ENCODE measurements around the gene CORO6. TPM values are rescaled to one million over a fixed set of nuclear protein-coding genes. Genes with fewer than 3 reads are reported as not detected.

Gene CORO6
- total and polyA plus RNA-seq, 7 experiments from 2014 or later, result 0.15 to 3.1 (median 1.5) TPM

GRCh38 chr17:29571883-29572681 is 50.6 kb downstream of the CORO6 start:
- H3K4me3 ChIP-seq (ENCODE audit: low read length), result no peak overlapping the region
- no peak overlapping the region for H3K4me3 Mint-ChIP-seq

GRCh38 chr17:29571486-29571882 is 51.2 kb downstream of the CORO6 start:
- Mint-ChIP-seq H3K27ac (peak overlapping the region in 1 of 9 donors; percentile 59), H3K27me3 (no peaks in the 10 kb centered on the region), H3K4me1 (peaks cover 17 to 21% (median 17%) of the 10 kb centered on the region in 7 donors), H3K9me3 (peaks cover 0 to 3% (median 0%) of the 10 kb centered on the region in 11 donors), H3K4me3 (no peak overlapping the region), H3K36me3 (peaks cover 0 to 8% (median 0%) of the 10 kb centered on the region in 5 donors)
- ATAC-seq (no peak), DNase-seq (no peak)
- Histone ChIP-seq H3K36me3 (ENCODE audit: control insufficient read depth in 2 of 3, insufficient read depth in 3 of 3, low read length in 3 of 3) (peaks cover 0 to 39% (median 4%) of the 10 kb centered on the region in 3 experiments), H3K9me3 (ENCODE audit: control insufficient read depth in 2 of 3, low read length in 3 of 3) (no peaks in the 10 kb centered on the region), H3K27me3 (ENCODE audit: control insufficient read depth in 2 of 2, insufficient read depth in 2 of 2, low read length in 2 of 2) (no peaks in the 10 kb centered on the region), H3K27ac (ENCODE audit: low read depth, low read length) (no peak overlapping the region), H3K4me3 (ENCODE audit: low read length) (no peak overlapping the region), H3K4me1 (ENCODE audit: control insufficient read depth in 2 of 2, insufficient read depth in 2 of 2, low read length in 2 of 2) (peaks cover 3 to 7% of the 10 kb centered on the region in 2 donors)
- ChIA-PET CTCF (interaction anchor here (0.6 to 2.9 kb wide), 3 partner anchors 8 to 19 kb away, joined by 3 to 12 read pairs (median 6); no protein-coding TSS in a partner anchor), POLR2A (interaction anchor here (6.0 kb wide), 1 partner anchor 44 kb away, joined by 59 read pairs; no protein-coding TSS in a partner anchor)
- intact Hi-C loops (cut with micrococcal nuclease), result no loop called here

More at GRCh38 chr17:29571883-29572681, 50.6 kb downstream of the CORO6 start:
- Histone ChIP-seq H3K36me3 (ENCODE audit: control insufficient read depth in 2 of 3, insufficient read depth in 3 of 3, low read length in 3 of 3) (peaks cover 0 to 45% (median 4%) of the 10 kb centered on the region in 3 experiments), H3K9me3 (ENCODE audit: control insufficient read depth in 2 of 3, low read length in 3 of 3) (no peaks in the 10 kb centered on the region), H3K27ac (ENCODE audit: low read depth, low read length) (no peak overlapping the region), H3K4me1 (ENCODE audit: control insufficient read depth in 2 of 2, insufficient read depth in 2 of 2, low read length in 2 of 2) (peaks cover 3 to 7% of the 10 kb centered on the region in 2 donors), H3K27me3 (ENCODE audit: control insufficient read depth in 2 of 2, insufficient read depth in 2 of 2, low read length in 2 of 2) (no peaks in the 10 kb centered on the region)
- DNase-seq (peak in 1 of 9 donors; percentile 19), ATAC-seq (no peak)
- Mint-ChIP-seq H3K9me3 (peaks cover 0 to 3% (median 0%) of the 10 kb centered on the region in 11 donors), H3K27ac (no peak overlapping the region), H3K4me1 (peaks cover 17 to 21% (median 17%) of the 10 kb centered on the region in 7 donors), H3K27me3 (no peaks in the 10 kb centered on the region), H3K36me3 (peaks cover 0 to 8% (median 0%) of the 10 kb centered on the region in 5 donors)
- ChIA-PET CTCF (interaction anchor here (0.8 to 1.7 kb wide), 2 partner anchors 188 to 203 kb away, joined by 3 to 9 read pairs; no protein-coding TSS in a partner anchor), POLR2A (interaction anchor here (0.6 to 1.2 kb wide), 3 partner anchors 10 to 359 kb away, joined by 3 to 5 read pairs (median 3); no protein-coding TSS in a partner anchor)
- intact Hi-C loops (cut with micrococcal nuclease), result no loop called here

- Mint-ChIP-seq H3K36me3 (peaks cover 0 to 8% (median 0%) of the 10 kb centered on the region in 5 donors), H3K27me3 (no peaks in the 10 kb centered on the region), H3K4me3 (peak overlapping the region; percentile 17 to 65 (median 42)), H3K27ac (peak overlapping the region in 8 of 9 donors; percentile 12 to 79 (median 52)), H3K9me3 (peaks cover 0 to 3% (median 0%) of the 10 kb centered on the region in 11 donors), H3K4me1 (peaks cover 23 to 28% (median 24%) of the 10 kb centered on the region in 7 donors)
- no peaks in the 10 kb centered on the region for H3K9me3 ChIP-seq (ENCODE audit: control insufficient read depth in 2 of 3, low read length in 3 of 3)
- H3K4me3 ChIP-seq (ENCODE audit: low read length), result no peak overlapping the region
- no peak for ATAC-seq
- intact Hi-C loops (cut with micrococcal nuclease), result no loop called here
- ChIA-PET CTCF (interaction anchor here (1.2 to 2.9 kb wide), 4 partner anchors 10 to 47 kb away, joined by 3 to 12 read pairs (median 8); no protein-coding TSS in a partner anchor), POLR2A (interaction anchor here (0.6 to 6.0 kb wide), 3 partner anchors 9 to 908 kb away, joined by 3 to 59 read pairs (median 4); no protein-coding TSS in a partner anchor)
- no peaks in the 10 kb centered on the region for H3K27me3 ChIP-seq (ENCODE audit: control insufficient read depth in 2 of 2, insufficient read depth in 2 of 2, low read length in 2 of 2)
- H3K27ac ChIP-seq (ENCODE audit: low read depth, low read length), result no peak overlapping the region
- H3K36me3 ChIP-seq (ENCODE audit: control insufficient read depth in 2 of 3, insufficient read depth in 3 of 3, low read length in 3 of 3), result peaks cover 0 to 30% (median 4%) of the 10 kb centered on the region in 3 experiments
- no peak for DNase-seq
- peaks cover 9 to 12% of the 10 kb centered on the region in 2 donors for H3K4me1 ChIP-seq (ENCODE audit: control insufficient read depth in 2 of 2, insufficient read depth in 2 of 2, low read length in 2 of 2)
These were observed 52.2 kb downstream of the CORO6 start for GRCh38 chr17:29570521-29570920.

- no peak for DNase-seq
- Histone ChIP-seq H3K9me3 (ENCODE audit: control insufficient read depth in 2 of 3, low read length in 3 of 3) (no peaks in the 10 kb centered on the region), H3K4me1 (ENCODE audit: control insufficient read depth in 2 of 2, insufficient read depth in 2 of 2, low read length in 2 of 2) (peaks cover 12 to 23% of the 10 kb centered on the region in 2 donors), H3K27me3 (ENCODE audit: control insufficient read depth in 2 of 2, insufficient read depth in 2 of 2, low read length in 2 of 2) (no peaks in the 10 kb centered on the region), H3K4me3 (ENCODE audit: low read length) (peak overlapping the region; percentile 66), H3K36me3 (ENCODE audit: control insufficient read depth in 2 of 3, insufficient read depth in 3 of 3, low read length in 3 of 3) (peaks cover 0 to 18% (median 4%) of the 10 kb centered on the region in 3 experiments), H3K27ac (ENCODE audit: low read depth, low read length) (peak overlapping the region; percentile 68)
- Mint-ChIP-seq H3K4me1 (peaks cover 24 to 36% (median 25%) of the 10 kb centered on the region in 7 donors), H3K27me3 (no peaks in the 10 kb centered on the region), H3K27ac (peak overlapping the region in 8 of 9 donors; percentile 67 to 90 (median 83)), H3K9me3 (peaks cover 0 to 3% (median 0%) of the 10 kb centered on the region in 11 donors), H3K4me3 (peak overlapping the region; percentile 84 to 99 (median 90)), H3K36me3 (peaks cover 0 to 4% (median 0%) of the 10 kb centered on the region in 5 donors)
- intact Hi-C loops (cut with micrococcal nuclease), result loop anchor here (2.0 to 10.0 kb wide), 6 partner anchors 191 to 922 kb away; partner anchors contain the start of genes PHF12 (in 2 of the 2), BLTP2 (in 1 of the 2), NUFIP2 (in 1 of the 2) and SSH2 (in 1 of the 2)
- CTCF ChIA-PET, result interaction anchor here (0.5 to 2.9 kb wide), 9 partner anchors 8 to 170 kb away, joined by 3 to 12 read pairs (median 4); partner anchors contain the start of gene ANKRD13B
- POLR2A ChIA-PET, result interaction anchor here (0.9 to 6.0 kb wide), 7 partner anchors 8 to 360 kb away, joined by 3 to 59 read pairs (median 4); partner anchors contain the start of gene SSH2
- no peak for ATAC-seq
These were observed 53.3 kb downstream of the CORO6 start for GRCh38 chr17:29569245-29569950.

- POLR2A ChIA-PET, result interaction anchor here (0.5 to 6.0 kb wide), 10 partner anchors 9 to 361 kb away, joined by 3 to 59 read pairs (median 3); partner anchors contain the start of gene SSH2
- intact Hi-C loops (cut with micrococcal nuclease), result loop anchor here (1.0 to 10.0 kb wide), 13 partner anchors 12 to 921 kb away; partner anchors contain the start of genes GIT1 (in 2 of the 2), PHF12 (in 2 of the 2), TAOK1 (in 2 of the 2) and BLTP2 (in 1 of the 2)
These were observed 54.1 kb downstream of the CORO6 start, which contains the start of gene TP53I13 for GRCh38 chr17:29568331-29569244. TSS of gene TP53I13 (plus strand) at chr17:29568701. CDS start at chr17:29568759, 58 bp downstream.

More at GRCh38 chr17:29568331-29569244, 54.1 kb downstream of the CORO6 start, which contains the start of gene TP53I13:
- H3K9me3 ChIP-seq (ENCODE audit: control insufficient read depth in 2 of 3, low read length in 3 of 3), result no peaks in the 10 kb centered on the region
- peak; percentile 81 for ATAC-seq
- H3K4me3 Mint-ChIP-seq, result peak within 1 kb of the TSS; percentile 88 to 99 (median 95)
- peak; percentile 65 to 90 (median 81) for DNase-seq
- H3K4me1 ChIP-seq (ENCODE audit: control insufficient read depth in 2 of 2, insufficient read depth in 2 of 2, low read length in 2 of 2), result peaks cover 12 to 30% of the 10 kb centered on the region in 2 donors
- no peaks in the 10 kb centered on the region for H3K27me3 Mint-ChIP-seq
- peak within 1 kb of the TSS; percentile 89 for H3K4me3 ChIP-seq (ENCODE audit: low read length)
- peaks cover 21 to 42% (median 32%) of the 10 kb centered on the region in 7 donors for H3K4me1 Mint-ChIP-seq
- peak within 1 kb of the TSS; percentile 82 to 97 (median 92) for H3K27ac Mint-ChIP-seq
- CTCF ChIA-PET, result interaction anchor here (0.5 to 2.9 kb wide), 9 partner anchors 9 to 358 kb away, joined by 3 to 12 read pairs (median 3); partner anchors contain the start of gene ANKRD13B
- peaks cover 0 to 3% (median 0%) of the 10 kb centered on the region in 11 donors for H3K9me3 Mint-ChIP-seq
- H3K36me3 Mint-ChIP-seq, result peaks cover 0 to 7% (median 0%) of the 10 kb centered on the region in 5 donors
- peak within 1 kb of the TSS; percentile 78 for H3K27ac ChIP-seq (ENCODE audit: low read depth, low read length)
- no peaks in the 10 kb centered on the region for H3K27me3 ChIP-seq (ENCODE audit: control insufficient read depth in 2 of 2, insufficient read depth in 2 of 2, low read length in 2 of 2)
- peaks cover 0 to 10% (median 0%) of the 10 kb centered on the region in 3 experiments for H3K36me3 ChIP-seq (ENCODE audit: control insufficient read depth in 2 of 3, insufficient read depth in 3 of 3, low read length in 3 of 3)

Data from naive thymus-derived CD4-positive, alpha-beta T cell (primary cell).